Ovary (tissue), 9 donors: Measurements from ENCODE around the gene SNRPD3. TPM values are rescaled to one million over a fixed set of nuclear protein-coding genes. Genes with fewer than 3 reads are reported as not detected.

Experiments
- DNase-seq, 5 donors: peaks; one replicate each; pipeline ENCODE4 v3.0.0-alpha.2; 2019 to 2020
- H3K27ac ChIP-seq, 2 donors: fragments of 200-600 bp; one replicate each; pipeline versions ENCODE4 v1.5.1 to v1.8.0; 2019 to 2022
- H3K27me3 ChIP-seq: fragments of 200-600 bp; one replicate; pipeline ENCODE4 v1.8.0; 2022
- H3K36me3 ChIP-seq: fragments of 200-600 bp; sonication (generic); one replicate; pipeline ENCODE4 v1.5.1; 2019
- H3K4me1 ChIP-seq: one replicate; pipeline ENCODE4 v1.8.1; 2013; ENCODE audit warnings: mild to moderate bottlenecking, moderate library complexity; ENCODE audit not compliant: insufficient read depth
- H3K4me3 ChIP-seq: fragments of 200-600 bp; sonication (generic); one replicate; pipeline ENCODE4 v1.5.1; 2017
- H3K9me3 ChIP-seq, 2 donors: fragments of 200-600 bp in 1 of 2; sonication (generic) in 1 of 2; one replicate each; pipeline versions ENCODE4 v1.5.1 to v1.8.1; 2013 to 2019; ENCODE audit warnings: mild to moderate bottlenecking in 1 of 2, moderate library complexity in 1 of 2
- EP300 ChIP-seq: sonication (generic); formaldehyde crosslinking; IDR thresholded peaks from one replicate; pipeline ENCODE4 v1.6.1; 2017; ENCODE audit warnings: antibody characterized with exemption
- POLR2A ChIP-seq: fragments of 450-650 bp; IDR thresholded peaks from one replicate; pipeline ENCODE4 v1.6.1; 2017; ENCODE audit warnings: antibody characterized with exemption, mild to moderate bottlenecking, moderate library complexity
- whole genome bisulfite sequencing, 3 donors: extraction: QIAGEN DNeasy Blood & Tissue Kit in 1 of 3; methylation state at CpG; one replicate each; pipeline versions ENCODE4 v1.1.5 to v1.1.7; 2013 to 2017; 5-methylcytosine and 5-hydroxymethylcytosine counted together
- intact Hi-C, 4 donors: fragments of 100-400 bp; cut with DNase I; formaldehyde crosslinking; loops; one replicate each; pipeline versions ENCODE4 v1.11.0 to v1.15.1; 2022 to 2023
- polyA plus RNA-seq, 2 donors: library from polyadenylated mRNA; stranded (reverse); fragments of 200-250 nt in 1 of 2; fragments of 350-450 nt in 1 of 2; fragmentation: Illumina TruSeq in 1 of 2; extraction: RNeasy Lipid Tissue Mini Kit (QIAGEN cat#74804) in 1 of 2; gene quantifications; one replicate each; pipeline ENCODE4 v1.2.3, GENCODE V29; 2013 to 2014
- total RNA-seq, 7 donors: library from RNA; depleted of rRNA in 2 of 7; stranded (reverse); fragments of >200 nt in 2 of 7; fragmentation: NEBNext Ultra II Directional in 3 of 7; extraction: Animal tissue kit (Norgen Biotek cat#: 25700) in 3 of 7; gene quantifications; one replicate each; pipeline versions ENCODE4 v1.1.0 to v1.2.4, GENCODE V29; 2016 to 2023
- TF ChIP-seq, protein P1 (sequence below), 3 donors: fragments of 450-650 bp in 2 of 3; fragments of 200-600 bp in 1 of 3; IDR thresholded peaks; one replicate each; pipeline versions ENCODE4 v1.5.1 to v1.8.0; 2016 to 2022; ENCODE audit warnings: antibody characterized with exemption in 3 of 3, mild to moderate bottlenecking in 1 of 3
- donor health status: DM: no; HTN: no; CAD: no; lungs with moderate emphysema.
- donor health status: DM: no; HTN: no; CAD: no.
- donor health status: Bipolar disorder and iron deficiency.
- donor health status: DM: yes; HTN: yes; CAD: no.
- donor health status: DM: no; HTN: no; CAD: no.
- donor health status: DM: yes; HTN: yes; CAD: no.

Gene SNRPD3
- total and polyA plus RNA-seq, 9 donors = 62.9 to 154 (median 86.5) TPM

DNA sequence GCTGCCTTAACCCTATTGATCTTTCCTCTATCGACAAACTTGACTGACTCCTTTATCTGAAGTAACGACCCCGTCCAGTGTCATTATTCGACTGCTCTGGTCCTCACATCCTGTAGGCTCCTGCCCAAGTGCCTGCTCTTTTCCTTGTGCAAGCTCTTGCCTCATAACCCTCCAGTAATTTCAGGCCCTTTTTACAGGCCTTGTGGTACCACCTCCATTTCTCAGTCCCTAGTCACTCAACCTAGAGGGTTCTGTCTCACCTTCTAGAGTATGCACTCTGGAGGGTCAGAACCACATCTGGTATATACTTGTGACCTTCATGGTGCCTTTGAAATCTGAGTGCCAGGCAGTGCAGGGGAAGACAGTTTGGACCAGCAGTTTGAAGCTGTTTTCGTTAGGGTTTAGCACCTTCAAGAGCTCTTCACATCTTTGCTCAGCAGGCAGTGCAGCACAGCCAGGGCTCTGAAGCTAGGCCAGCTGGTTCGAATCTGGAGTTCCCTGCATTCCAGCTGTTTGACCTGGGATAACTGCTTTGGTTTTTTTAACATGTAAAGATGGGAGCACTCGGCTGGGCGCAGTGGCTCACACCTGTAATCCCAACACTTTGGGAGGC lies 11.2 kb downstream of the SNRPD3 start:
- Histone ChIP-seq H3K36me3 (no peaks in the 10 kb centered on the region), H3K27ac (no peak overlapping the region), H3K9me3 (no peaks in the 10 kb centered on the region), H3K4me3 (no peak overlapping the region), H3K4me1 (no peaks in the 10 kb centered on the region), H3K27me3 (no peaks in the 10 kb centered on the region)
- WGBS, 3 donors = 43 to 51% (median 45%) methylated on average over 8 of the region's 8 CpGs
- no peak for DNase-seq
- intact Hi-C loops = no loop called here
- TF ChIP-seq EP300 = no peak
- TF ChIP-seq, protein P1, sequence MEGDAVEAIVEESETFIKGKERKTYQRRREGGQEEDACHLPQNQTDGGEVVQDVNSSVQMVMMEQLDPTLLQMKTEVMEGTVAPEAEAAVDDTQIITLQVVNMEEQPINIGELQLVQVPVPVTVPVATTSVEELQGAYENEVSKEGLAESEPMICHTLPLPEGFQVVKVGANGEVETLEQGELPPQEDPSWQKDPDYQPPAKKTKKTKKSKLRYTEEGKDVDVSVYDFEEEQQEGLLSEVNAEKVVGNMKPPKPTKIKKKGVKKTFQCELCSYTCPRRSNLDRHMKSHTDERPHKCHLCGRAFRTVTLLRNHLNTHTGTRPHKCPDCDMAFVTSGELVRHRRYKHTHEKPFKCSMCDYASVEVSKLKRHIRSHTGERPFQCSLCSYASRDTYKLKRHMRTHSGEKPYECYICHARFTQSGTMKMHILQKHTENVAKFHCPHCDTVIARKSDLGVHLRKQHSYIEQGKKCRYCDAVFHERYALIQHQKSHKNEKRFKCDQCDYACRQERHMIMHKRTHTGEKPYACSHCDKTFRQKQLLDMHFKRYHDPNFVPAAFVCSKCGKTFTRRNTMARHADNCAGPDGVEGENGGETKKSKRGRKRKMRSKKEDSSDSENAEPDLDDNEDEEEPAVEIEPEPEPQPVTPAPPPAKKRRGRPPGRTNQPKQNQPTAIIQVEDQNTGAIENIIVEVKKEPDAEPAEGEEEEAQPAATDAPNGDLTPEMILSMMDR (IDR thresholded peaks at IDR 0.05) = no peak
- TF ChIP-seq POLR2A = no peak

DNA sequence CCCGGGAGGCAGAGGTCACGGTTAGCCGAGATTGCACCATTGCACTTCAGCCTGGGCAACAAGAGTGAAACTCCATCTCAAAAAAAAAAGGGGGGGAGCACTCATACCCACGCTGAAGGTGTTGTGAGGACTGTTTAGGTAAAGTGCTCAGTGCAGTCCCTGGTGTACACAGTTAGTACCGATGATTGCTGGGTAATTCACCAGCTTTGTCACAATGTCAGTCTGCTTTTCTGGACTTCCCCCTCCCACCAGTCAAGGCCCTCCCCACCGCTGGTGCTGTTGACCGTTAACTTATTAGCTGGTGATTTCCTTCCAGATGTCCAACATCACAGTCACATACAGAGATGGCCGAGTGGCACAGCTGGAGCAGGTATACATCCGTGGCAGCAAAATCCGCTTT lies 11.9 kb downstream of the SNRPD3 start:
- H3K27ac ChIP-seq = no peak overlapping the region
- no peaks in the 10 kb centered on the region for H3K4me1 ChIP-seq
- H3K36me3 ChIP-seq = no peaks in the 10 kb centered on the region
- intact Hi-C loops = no loop called here
- 73 to 78% (median 75%) methylated on average over 10 of the region's 10 CpGs for WGBS, 3 donors
- no peak for DNase-seq
- H3K9me3 ChIP-seq = no peaks in the 10 kb centered on the region
- no peak overlapping the region for H3K4me3 ChIP-seq
- TF ChIP-seq EP300 = no peak
- no peak for TF ChIP-seq POLR2A
- TF ChIP-seq, protein P1 (IDR thresholded peaks at IDR 0.05) = no peak
- H3K27me3 ChIP-seq = no peaks in the 10 kb centered on the region

DNA sequence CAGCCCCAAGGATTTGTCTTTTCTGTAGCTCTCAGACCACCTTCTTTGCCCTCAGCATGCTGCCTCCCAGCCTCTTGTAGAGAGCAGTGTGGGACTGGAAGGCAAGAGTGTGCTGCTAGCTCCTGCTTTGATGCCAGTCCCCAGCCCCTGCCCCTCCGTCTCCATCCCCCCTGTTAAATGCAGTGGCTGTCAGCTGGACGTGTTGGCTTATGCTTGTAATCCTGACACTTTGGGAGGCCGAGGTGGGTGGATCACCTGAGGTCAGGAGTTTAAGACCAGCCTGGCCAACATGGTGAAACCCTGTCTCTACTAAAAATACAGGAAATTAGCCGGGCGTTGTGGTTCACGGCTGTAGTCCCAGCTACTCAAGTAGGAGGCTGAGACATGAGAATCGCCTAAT lies 15.5 kb downstream of the SNRPD3 start:
- no peaks in the 10 kb centered on the region for H3K9me3 ChIP-seq
- no peaks in the 10 kb centered on the region for H3K4me1 ChIP-seq
- DNase-seq = no peak
- H3K4me3 ChIP-seq = no peak overlapping the region
- no peaks in the 10 kb centered on the region for H3K27me3 ChIP-seq
- 89 to 90% (median 90%) methylated on average over 7 of the region's 7 CpGs for WGBS, 3 donors
- intact Hi-C loops = no loop called here
- H3K27ac ChIP-seq = no peak overlapping the region
- TF ChIP-seq, protein P1 (IDR thresholded peaks at IDR 0.05) = no peak
- TF ChIP-seq POLR2A = no peak
- no peak for TF ChIP-seq EP300
- H3K36me3 ChIP-seq = no peaks in the 10 kb centered on the region

DNA sequence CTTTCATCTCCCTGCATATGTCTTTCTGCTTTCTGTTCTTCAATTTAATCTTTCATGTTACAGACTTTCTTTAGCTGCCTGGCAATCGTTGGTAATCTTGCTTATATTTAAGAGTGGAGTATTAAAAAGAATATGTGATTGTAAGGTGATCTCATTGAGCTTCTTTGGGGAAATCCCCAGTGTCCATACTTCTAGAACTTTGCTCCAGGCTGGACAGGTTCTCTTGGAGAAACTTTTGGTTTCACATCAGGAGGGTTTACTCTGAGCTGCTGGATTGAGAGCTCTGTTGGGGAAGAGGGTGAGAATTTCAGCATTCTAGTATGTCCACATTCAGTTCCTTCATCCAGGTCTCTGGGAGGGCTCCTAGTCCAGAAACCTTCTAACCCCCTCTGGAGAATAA lies 21.0 kb downstream of the SNRPD3 start:
- H3K4me3 ChIP-seq = no peak overlapping the region
- H3K27me3 ChIP-seq = no peaks in the 10 kb centered on the region
- intact Hi-C loops = no loop called here
- WGBS, 3 donors = 85 to 86% (median 85%) methylated on average over 1 of the region's 1 CpG
- TF ChIP-seq POLR2A (no peak), EP300 (no peak)
- TF ChIP-seq, protein P1 (IDR thresholded peaks at IDR 0.05) = no peak
- no peaks in the 10 kb centered on the region for H3K4me1 ChIP-seq
- no peak for DNase-seq
- no peaks in the 10 kb centered on the region for H3K36me3 ChIP-seq
- no peak overlapping the region for H3K27ac ChIP-seq
- no peaks in the 10 kb centered on the region for H3K9me3 ChIP-seq
